ENCODE data around the gene STK38. TPM values are rescaled to one million over a fixed set of nuclear protein-coding genes. Genes with fewer than 3 reads are reported as not detected.

Gene STK38
- total RNA-seq, 2 experiments from 2014 or later, result 47.0 to 48.4 TPM

GRCh38 chr6:36501686-36502085 lies 45.6 kb downstream of the STK38 start:
- intact Hi-C loops (cut with DNase I, micrococcal nuclease), result no loop called here
- Mint-ChIP-seq H3K27ac (peak overlapping the region; percentile 56), H3K9me3 (no peaks in the 10 kb centered on the region), H3K36me3 (ENCODE audit: low read depth) (peaks cover 97% of the 10 kb centered on the region), H3K4me1 (ENCODE audit: low read depth) (peaks cover 39% of the 10 kb centered on the region), H3K4me3 (no peak overlapping the region), H3K27me3 (no peaks in the 10 kb centered on the region)
- Histone ChIP-seq H3K4me1 (ENCODE audit: insufficient read depth, low read length) (peaks cover 3% of the 10 kb centered on the region), H3K4me3 (ENCODE audit: low read length) (no peak overlapping the region), H3K9me3 (ENCODE audit: control insufficient read depth in 1 of 2, insufficient read depth in 1 of 2, low read length in 2 of 2) (no peaks in the 10 kb centered on the region), H3K27me3 (ENCODE audit: control insufficient read depth in 1 of 2, insufficient read depth in 2 of 2, low read length in 2 of 2) (no peaks in the 10 kb centered on the region), H3K27ac (ENCODE audit: low read depth in 1 of 2, low read length in 2 of 2) (no peak overlapping the region), H3K36me3 (ENCODE audit: insufficient read depth, low read length) (peaks cover 85% of the 10 kb centered on the region)
- ChIA-PET CTCF (interaction anchor here (1.6 kb wide), 1 partner anchor 46 kb away, joined by 3 read pairs; the partner anchor contains the start of gene STK38), POLR2A (interaction anchor here (1.1 kb wide), 1 partner anchor 58 kb away, joined by 4 read pairs; no protein-coding TSS in a partner anchor)
- ATAC-seq (ENCODE audit: poor library complexity) (no peak), DNase-seq (no peak)
- no peak for TF ChIP-seq CTCF (IDR thresholded peaks at IDR 0.05)

GRCh38 chr6:36499918-36500317 lies 47.4 kb downstream of the STK38 start:
- Mint-ChIP-seq H3K27me3 (no peaks in the 10 kb centered on the region), H3K9me3 (no peaks in the 10 kb centered on the region), H3K4me3 (no peak overlapping the region), H3K36me3 (ENCODE audit: low read depth) (peaks cover 97% of the 10 kb centered on the region), H3K4me1 (ENCODE audit: low read depth) (peaks cover 34% of the 10 kb centered on the region), H3K27ac (peak overlapping the region; percentile 25)
- CTCF ChIA-PET, result interaction anchor here (0.9 to 1.5 kb wide), 2 partner anchors 12 to 77 kb away, joined by 3 read pairs; no protein-coding TSS in a partner anchor
- no peaks in the 10 kb centered on the region for H3K9me3 ChIP-seq (ENCODE audit: control insufficient read depth in 1 of 2, insufficient read depth in 1 of 2, low read length in 2 of 2)
- no peak for DNase-seq
- no peak overlapping the region for H3K4me3 ChIP-seq (ENCODE audit: low read length)
- no peaks in the 10 kb centered on the region for H3K4me1 ChIP-seq (ENCODE audit: insufficient read depth, low read length)
- intact Hi-C loops (cut with DNase I, micrococcal nuclease), result loop anchor here in 1 of 2 experiments (10.0 kb wide), 1 partner anchor 55 kb away; the partner anchor contains the start of genes KCTD20 and PXT1
- POLR2A ChIA-PET, result interaction anchor here (1.1 kb wide), 1 partner anchor 10 kb away, joined by 3 read pairs; no protein-coding TSS in a partner anchor
- no peak for TF ChIP-seq CTCF (IDR thresholded peaks at IDR 0.05)
- H3K27me3 ChIP-seq (ENCODE audit: control insufficient read depth in 1 of 2, insufficient read depth in 2 of 2, low read length in 2 of 2), result no peaks in the 10 kb centered on the region
- no peak for ATAC-seq (ENCODE audit: poor library complexity)
- no peak overlapping the region for H3K27ac ChIP-seq (ENCODE audit: low read depth in 1 of 2, low read length in 2 of 2)
- H3K36me3 ChIP-seq (ENCODE audit: insufficient read depth, low read length), result peaks cover 90% of the 10 kb centered on the region

- no peaks in the 10 kb centered on the region for H3K27me3 Mint-ChIP-seq
- no peak for TF ChIP-seq CTCF (IDR thresholded peaks at IDR 0.05)
- DNase-seq, result no peak
- POLR2A ChIA-PET, result interaction anchor here (0.8 to 1.5 kb wide), 4 partner anchors 16 to 113 kb away, joined by 3 to 5 read pairs (median 4); no protein-coding TSS in a partner anchor
- H3K9me3 Mint-ChIP-seq, result no peaks in the 10 kb centered on the region
- H3K4me1 ChIP-seq (ENCODE audit: insufficient read depth, low read length), result peaks cover 14% of the 10 kb centered on the region
- H3K4me1 Mint-ChIP-seq (ENCODE audit: low read depth), result peaks cover 53% of the 10 kb centered on the region
- H3K27ac Mint-ChIP-seq, result peak overlapping the region; percentile 84
- no peak overlapping the region for H3K4me3 Mint-ChIP-seq
- H3K27me3 ChIP-seq (ENCODE audit: control insufficient read depth in 1 of 2, insufficient read depth in 2 of 2, low read length in 2 of 2), result no peaks in the 10 kb centered on the region
- no peaks in the 10 kb centered on the region for H3K9me3 ChIP-seq (ENCODE audit: control insufficient read depth in 1 of 2, insufficient read depth in 1 of 2, low read length in 2 of 2)
- no peak for ATAC-seq (ENCODE audit: poor library complexity)
- peaks cover 90% of the 10 kb centered on the region for H3K36me3 ChIP-seq (ENCODE audit: insufficient read depth, low read length)
- peak overlapping the region in 1 of 2 donors; percentile 6 for H3K27ac ChIP-seq (ENCODE audit: low read depth in 1 of 2, low read length in 2 of 2)
- H3K4me3 ChIP-seq (ENCODE audit: low read length), result no peak overlapping the region
- intact Hi-C loops (cut with DNase I, micrococcal nuclease), result loop anchor here in 1 of 2 experiments (10.0 kb wide), 1 partner anchor 50 kb away; the partner anchor contains the start of genes KCTD20 and PXT1
- H3K36me3 Mint-ChIP-seq (ENCODE audit: low read depth), result peaks cover 92% of the 10 kb centered on the region
- CTCF ChIA-PET, result interaction anchor here (1.9 kb wide), 1 partner anchor 9 kb away, joined by 4 read pairs; no protein-coding TSS in a partner anchor
These were observed 52.2 kb downstream of the STK38 start for GRCh38 chr6:36495086-36495485.

Data from CD4-positive, alpha-beta T cell (primary cell).